NCI-H2107 (cell line): ENCODE measurements around the gene TRAK1.

Experiments used
- DNase-seq: peaks from one replicate; lab custom pipeline; 2025; lab: John Stamatoyannopoulos, UW

The TRAK1 gene

GRCh38 chr3:42209917-42210316 is 118.8 kb downstream of the TRAK1 start:
- no peak for DNase-seq

- DNase-seq = no peak
Measured at GRCh38 chr3:42210726-42211125, 119.6 kb downstream of the TRAK1 start.

GRCh38 chr3:42213417-42213816 is 122.3 kb downstream of the TRAK1 start:
- no peak for DNase-seq

GRCh38 chr3:42214064-42214463 is 122.9 kb downstream of the TRAK1 start:
- peak; percentile 74 for DNase-seq

GRCh38 chr3:42214565-42215283 is 123.6 kb downstream of the TRAK1 start:
- no peak for DNase-seq

GRCh38 chr3:42216302-42216701 is 125.1 kb downstream of the TRAK1 start:
- no peak for DNase-seq

- no peak for DNase-seq
Measured at GRCh38 chr3:42216931-42217333, 125.8 kb downstream of the TRAK1 start.

GRCh38 chr3:42220436-42221121 is 129.4 kb downstream of the TRAK1 start:
- no peak for DNase-seq

GRCh38 chr3:42222942-42223693 is 132.0 kb downstream of the TRAK1 start:
- DNase-seq = no peak

GRCh38 chr3:42224178-42224577 is 133.0 kb downstream of the TRAK1 start:
- no peak for DNase-seq

- DNase-seq = no peak
Measured at GRCh38 chr3:42224658-42225421, 133.7 kb downstream of the TRAK1 start.

- no peak for DNase-seq
Measured at GRCh38 chr3:42225486-42226363, 134.6 kb downstream of the TRAK1 start.

GRCh38 chr3:42226470-42227425 is 135.6 kb downstream of the TRAK1 start:
- no peak for DNase-seq

GRCh38 chr3:42228796-42229195 is 137.6 kb downstream of the TRAK1 start:
- no peak for DNase-seq

GRCh38 chr3:42229266-42229941 is 138.2 kb downstream of the TRAK1 start:
- DNase-seq = no peak

- DNase-seq = no peak
Measured at GRCh38 chr3:42229942-42230688, 139.0 kb downstream of the TRAK1 start.

GRCh38 chr3:42230860-42231259 is 139.7 kb downstream of the TRAK1 start:
- DNase-seq = no peak

GRCh38 chr3:42235532-42235931 is 144.4 kb downstream of the TRAK1 start:
- no peak for DNase-seq

GRCh38 chr3:42236611-42237010 is 145.5 kb downstream of the TRAK1 start:
- no peak for DNase-seq
